ENCODE measurements around the gene CARNS1. TPM values are rescaled to one million over a fixed set of nuclear protein-coding genes. Genes with fewer than 3 reads are reported as not detected.
"Not testable (repeated sequence)": the region's sequence is repeated elsewhere in the genome, so short reads cannot be mapped to it uniquely, and the experiment has no call there.

The CARNS1 gene
- total RNA-seq, 1 experiment from 2014 or later = not detected

GRCh38 chr11:67400251-67400941, 15.1 kb upstream of the CARNS1 start:
- no peaks in the 10 kb centered on the region for H3K9me3 Mint-ChIP-seq (ENCODE audit: low read depth, unreplicated experiment)
- peaks cover 48% of the 10 kb centered on the region for H3K36me3 Mint-ChIP-seq (ENCODE audit: insufficient read depth, unreplicated experiment)
- no peak overlapping the region for H3K27ac Mint-ChIP-seq (ENCODE audit: unreplicated experiment)
- no peak for DNase-seq
- H3K27me3 Mint-ChIP-seq (ENCODE audit: unreplicated experiment) = no peaks in the 10 kb centered on the region
- TF ChIP-seq, protein P1, sequence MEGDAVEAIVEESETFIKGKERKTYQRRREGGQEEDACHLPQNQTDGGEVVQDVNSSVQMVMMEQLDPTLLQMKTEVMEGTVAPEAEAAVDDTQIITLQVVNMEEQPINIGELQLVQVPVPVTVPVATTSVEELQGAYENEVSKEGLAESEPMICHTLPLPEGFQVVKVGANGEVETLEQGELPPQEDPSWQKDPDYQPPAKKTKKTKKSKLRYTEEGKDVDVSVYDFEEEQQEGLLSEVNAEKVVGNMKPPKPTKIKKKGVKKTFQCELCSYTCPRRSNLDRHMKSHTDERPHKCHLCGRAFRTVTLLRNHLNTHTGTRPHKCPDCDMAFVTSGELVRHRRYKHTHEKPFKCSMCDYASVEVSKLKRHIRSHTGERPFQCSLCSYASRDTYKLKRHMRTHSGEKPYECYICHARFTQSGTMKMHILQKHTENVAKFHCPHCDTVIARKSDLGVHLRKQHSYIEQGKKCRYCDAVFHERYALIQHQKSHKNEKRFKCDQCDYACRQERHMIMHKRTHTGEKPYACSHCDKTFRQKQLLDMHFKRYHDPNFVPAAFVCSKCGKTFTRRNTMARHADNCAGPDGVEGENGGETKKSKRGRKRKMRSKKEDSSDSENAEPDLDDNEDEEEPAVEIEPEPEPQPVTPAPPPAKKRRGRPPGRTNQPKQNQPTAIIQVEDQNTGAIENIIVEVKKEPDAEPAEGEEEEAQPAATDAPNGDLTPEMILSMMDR (IDR thresholded peaks at IDR 0.05; ENCODE audit: unreplicated experiment) = no peak
- no peaks in the 10 kb centered on the region for H3K4me1 Mint-ChIP-seq (ENCODE audit: low read depth, unreplicated experiment)
- H3K4me3 Mint-ChIP-seq (ENCODE audit: low read depth, unreplicated experiment) = peak overlapping the region; percentile 69
- no TSS peak for BruUV-seq (replicated peaks)
- CTCF ChIA-PET = interaction anchor here (1.5 to 2.1 kb wide), 4 partner anchors 9 to 68 kb away, joined by 8 to 12 read pairs (median 9); partner anchors contain the start of genes POLD4 and RAD9A
- intact Hi-C loops (cut with micrococcal nuclease; ENCODE audit: unreplicated experiment) = no loop called here

DNA sequence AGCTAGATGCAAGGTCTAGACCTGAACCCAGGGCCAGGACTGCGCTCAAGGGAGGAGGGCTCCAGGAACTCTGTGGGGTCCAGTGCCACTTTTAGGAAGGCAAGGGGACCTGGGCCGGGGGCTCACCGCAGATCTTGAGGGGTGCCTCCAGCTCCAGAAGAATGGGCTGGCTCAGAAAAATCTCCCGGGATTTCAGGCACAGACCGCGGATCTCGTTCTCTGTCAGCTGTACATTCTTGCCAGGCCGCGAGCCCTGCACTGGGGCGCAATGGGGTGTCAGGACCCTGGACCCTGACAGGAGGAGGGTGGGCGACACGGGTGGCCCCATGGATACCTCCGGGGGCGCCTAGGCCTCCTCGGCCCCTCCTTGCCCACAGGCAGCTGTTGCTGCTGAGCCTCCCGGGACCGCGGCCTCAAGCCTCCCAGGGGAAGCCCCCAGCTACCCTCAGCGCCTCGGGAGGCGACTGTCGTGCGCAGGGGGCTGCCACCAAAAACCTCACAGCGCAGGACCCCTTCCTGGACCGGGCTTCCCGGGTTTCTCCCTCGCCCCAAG, 14.5 kb upstream of the CARNS1 start:
- H3K27ac Mint-ChIP-seq (ENCODE audit: unreplicated experiment) = no peak overlapping the region

DNA sequence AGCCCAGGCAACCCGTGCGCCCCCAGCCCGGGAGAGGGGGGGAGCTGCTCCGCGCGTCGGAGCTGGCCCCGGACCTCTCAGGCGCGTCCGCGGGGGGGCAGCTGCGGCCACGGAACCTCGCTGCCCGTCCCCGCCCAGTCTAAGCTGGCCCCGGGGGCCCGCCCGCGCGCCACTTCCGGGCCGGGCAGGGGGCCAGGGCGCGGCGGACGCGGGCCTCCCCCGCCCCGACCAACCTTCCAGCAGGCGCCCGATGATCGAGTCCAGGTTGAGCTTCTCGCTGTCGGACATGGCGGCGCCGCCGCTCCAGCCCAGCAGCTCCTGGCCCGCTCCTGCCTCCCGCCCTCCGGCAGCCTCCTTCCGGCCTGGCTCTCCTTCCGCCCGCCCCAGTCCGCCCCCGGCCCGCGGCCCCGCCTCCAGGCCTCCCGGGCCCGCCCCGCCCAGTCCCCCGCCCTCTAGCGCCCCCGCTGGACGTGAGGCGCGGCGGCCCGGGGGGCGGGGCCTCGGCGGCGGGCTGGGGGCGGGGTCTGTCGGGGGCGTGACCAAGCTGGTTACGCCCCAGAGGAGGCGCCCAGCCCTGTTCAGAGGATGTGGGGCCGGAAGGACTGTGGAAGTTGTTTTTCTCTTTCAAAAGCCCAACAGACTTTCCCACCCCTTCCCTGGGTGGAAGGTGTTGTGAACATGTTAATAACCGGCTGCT, 13.8 kb upstream of the CARNS1 start, which contains the start of gene PPP1CA:
Gene PPP1CA (minus strand): TSS at position 364 of the 697 bp plus-strand sequence. CDS start 76 bp downstream, at position 288.
- peak within 1 kb of the TSS; percentile 69 for H3K4me3 Mint-ChIP-seq (ENCODE audit: low read depth, unreplicated experiment)
- no peaks in the 10 kb centered on the region for H3K27me3 Mint-ChIP-seq (ENCODE audit: unreplicated experiment)
- peak; percentile 93 for DNase-seq
- H3K9me3 Mint-ChIP-seq (ENCODE audit: low read depth, unreplicated experiment) = no peaks in the 10 kb centered on the region
- CTCF ChIA-PET = interaction anchor here (0.6 to 2.1 kb wide), 16 partner anchors 10 to 227 kb away, joined by 3 to 12 read pairs (median 4); partner anchors contain the start of genes AIP, PITPNM1, POLD4 and RAD9A
- H3K4me1 Mint-ChIP-seq (ENCODE audit: low read depth, unreplicated experiment) = no peaks in the 10 kb centered on the region
- TF ChIP-seq, protein P1 (IDR thresholded peaks at IDR 0.05; ENCODE audit: unreplicated experiment) = peak; percentile 53
- intact Hi-C loops (cut with micrococcal nuclease; ENCODE audit: unreplicated experiment) = no loop called here
- no TSS peak for BruUV-seq (replicated peaks)
- H3K27ac Mint-ChIP-seq (ENCODE audit: unreplicated experiment) = no peak within 1 kb of the TSS
- H3K36me3 Mint-ChIP-seq (ENCODE audit: insufficient read depth, unreplicated experiment) = peaks cover 42% of the 10 kb centered on the region

More for the DNA sequence above, 14.5 kb upstream of the CARNS1 start:
- intact Hi-C loops (cut with micrococcal nuclease; ENCODE audit: unreplicated experiment) = no loop called here
- H3K9me3 Mint-ChIP-seq (ENCODE audit: low read depth, unreplicated experiment) = no peaks in the 10 kb centered on the region
- CTCF ChIA-PET = interaction anchor here (0.6 to 2.1 kb wide), 16 partner anchors 9 to 228 kb away, joined by 3 to 12 read pairs (median 4); partner anchors contain the start of genes AIP, PITPNM1, POLD4 and RAD9A
- TF ChIP-seq, protein P1 (IDR thresholded peaks at IDR 0.05; ENCODE audit: unreplicated experiment) = no peak
- peak overlapping the region; percentile 69 for H3K4me3 Mint-ChIP-seq (ENCODE audit: low read depth, unreplicated experiment)
- no peaks in the 10 kb centered on the region for H3K4me1 Mint-ChIP-seq (ENCODE audit: low read depth, unreplicated experiment)
- H3K27me3 Mint-ChIP-seq (ENCODE audit: unreplicated experiment) = no peaks in the 10 kb centered on the region
- TSS peak; percentile 45 for BruUV-seq (replicated peaks)
- no peak for DNase-seq
- peaks cover 45% of the 10 kb centered on the region for H3K36me3 Mint-ChIP-seq (ENCODE audit: insufficient read depth, unreplicated experiment)

- H3K9me3 Mint-ChIP-seq (ENCODE audit: low read depth, unreplicated experiment); BruUV-seq (replicated peaks); H3K27me3 Mint-ChIP-seq (ENCODE audit: unreplicated experiment); DNase-seq; H3K27ac Mint-ChIP-seq (ENCODE audit: unreplicated experiment); H3K4me3 Mint-ChIP-seq (ENCODE audit: low read depth, unreplicated experiment); H3K4me1 Mint-ChIP-seq (ENCODE audit: low read depth, unreplicated experiment); intact Hi-C loops (cut with micrococcal nuclease; ENCODE audit: unreplicated experiment): not testable (repeated sequence)
- peaks cover 40% of the 10 kb centered on the region for H3K36me3 Mint-ChIP-seq (ENCODE audit: insufficient read depth, unreplicated experiment)
- CTCF ChIA-PET = interaction anchor here (1.0 to 2.1 kb wide), 12 partner anchors 13 to 227 kb away, joined by 3 to 12 read pairs (median 4); partner anchors contain the start of genes AIP, PITPNM1 and POLD4
These were observed 13.2 kb upstream of the CARNS1 start for GRCh38 chr11:67402192-67402839.

DNA sequence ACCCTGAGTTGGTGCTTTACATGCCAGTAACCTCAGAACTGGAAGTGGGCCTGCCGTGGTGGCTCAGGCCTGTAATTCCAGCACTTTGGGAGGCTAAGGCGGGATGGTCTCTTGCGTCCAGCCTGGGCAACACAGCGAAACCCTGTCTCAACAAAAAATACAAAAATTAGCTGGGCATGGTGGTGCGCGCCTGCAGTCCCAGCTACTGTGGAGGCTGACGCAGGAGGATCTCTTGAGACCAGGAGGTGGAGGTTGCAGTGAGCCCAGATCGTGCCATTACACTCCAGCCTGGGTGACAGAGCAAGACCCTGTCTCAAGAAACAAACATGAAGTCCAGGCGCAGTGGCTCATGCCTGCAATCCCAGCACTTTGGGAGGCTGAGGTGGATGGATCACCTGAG, 12.4 kb upstream of the CARNS1 start:
- H3K4me3 Mint-ChIP-seq (ENCODE audit: low read depth, unreplicated experiment); H3K27me3 Mint-ChIP-seq (ENCODE audit: unreplicated experiment); BruUV-seq (replicated peaks); DNase-seq; intact Hi-C loops (cut with micrococcal nuclease; ENCODE audit: unreplicated experiment); H3K9me3 Mint-ChIP-seq (ENCODE audit: low read depth, unreplicated experiment); H3K27ac Mint-ChIP-seq (ENCODE audit: unreplicated experiment); H3K4me1 Mint-ChIP-seq (ENCODE audit: low read depth, unreplicated experiment); CTCF ChIA-PET: not testable (repeated sequence)
- peaks cover 33% of the 10 kb centered on the region for H3K36me3 Mint-ChIP-seq (ENCODE audit: insufficient read depth, unreplicated experiment)

Data from Calu3 (cell line).